Left ventricle myocardium inferior (tissue), 1 donor: ENCODE results near the gene SBF2. TPM values are rescaled to one million over a fixed set of nuclear protein-coding genes. Genes with fewer than 3 reads are reported as not detected.

Source experiments
- DNase-seq: peaks from one replicate; pipeline ENCODE4 v3.0.0-alpha.2; 2020
- H3K27ac ChIP-seq: fragments of 200-600 bp; replicated peaks from 2 replicates; pipeline ENCODE4 v1.8.0; 2021
- H3K27me3 ChIP-seq: fragments of 200-600 bp; 2 replicates; pipeline ENCODE4 v1.8.0; 2021; ENCODE audit warnings: low read depth
- H3K36me3 ChIP-seq: fragments of 200-600 bp; 2 replicates; pipeline ENCODE4 v1.8.0; 2021
- H3K4me1 ChIP-seq: fragments of 200-600 bp; 2 replicates; pipeline ENCODE4 v1.8.0; 2021
- H3K4me3 ChIP-seq: fragments of 200-600 bp; 2 replicates; pipeline ENCODE4 v1.8.0; 2021; ENCODE audit warnings: mild to moderate bottlenecking, moderate library complexity
- H3K9me3 ChIP-seq: fragments of 200-600 bp; replicated peaks from 2 replicates; pipeline ENCODE4 v1.8.0; 2021
- CTCF ChIP-seq: fragments of 200-600 bp; IDR thresholded peaks from 2 replicates; pipeline ENCODE4 v1.8.0; 2021; ENCODE audit warnings: antibody characterized with exemption, mild to moderate bottlenecking, borderline replicate concordance
- intact Hi-C: fragments of 100-400 bp; cut with micrococcal nuclease; formaldehyde crosslinking; loops from one replicate; pipeline ENCODE4 v1.11.0; 2022
- total RNA-seq: library from RNA; stranded (reverse); fragmentation: NEBNext Ultra II Directional; extraction: Animal tissue kit (Norgen Biotek cat#: 25700); gene quantifications from one replicate; pipeline ENCODE4 v1.2.1, GENCODE V29; 2021
- donor health status: DM: no; HTN: yes; CAD: no; lungs with severe emphysema.

Gene SBF2
- total RNA-seq, 1 donor from 2014 or later: 17.8 TPM

GRCh38 chr11:10080138-10080537 is 213.9 kb downstream of the SBF2 start:
- Histone ChIP-seq H3K4me3 (no peak overlapping the region), H3K27me3 (no peaks in the 10 kb centered on the region), H3K27ac (no peak overlapping the region), H3K9me3 (peaks cover 71% of the 10 kb centered on the region), H3K36me3 (peaks cover 15% of the 10 kb centered on the region), H3K4me1 (peaks cover 10% of the 10 kb centered on the region)
- no peak for TF ChIP-seq CTCF
- intact Hi-C loops: no loop called here
- DNase-seq: no peak

GRCh38 chr11:10076458-10077141 is 217.4 kb downstream of the SBF2 start:
- Histone ChIP-seq H3K9me3 (peaks cover 36% of the 10 kb centered on the region), H3K27ac (no peak overlapping the region), H3K36me3 (peaks cover 11% of the 10 kb centered on the region), H3K4me1 (peaks cover 10% of the 10 kb centered on the region), H3K27me3 (no peaks in the 10 kb centered on the region), H3K4me3 (no peak overlapping the region)
- intact Hi-C loops: no loop called here
- TF ChIP-seq CTCF: peak; percentile 59
- DNase-seq: peak; percentile 75

GRCh38 chr11:10075141-10075540 is 218.9 kb downstream of the SBF2 start:
- H3K27me3 ChIP-seq: no peaks in the 10 kb centered on the region
- TF ChIP-seq CTCF: no peak
- intact Hi-C loops: no loop called here

GRCh38 chr11:10072841-10073240 is 221.2 kb downstream of the SBF2 start:
- intact Hi-C loops: no loop called here
- TF ChIP-seq CTCF: no peak

More at GRCh38 chr11:10075141-10075540, 218.9 kb downstream of the SBF2 start:
- peaks cover 4% of the 10 kb centered on the region for H3K36me3 ChIP-seq
- no peak for DNase-seq
- peaks cover 28% of the 10 kb centered on the region for H3K9me3 ChIP-seq
- no peak overlapping the region for H3K27ac ChIP-seq
- H3K4me3 ChIP-seq: no peak overlapping the region
- H3K4me1 ChIP-seq: peaks cover 10% of the 10 kb centered on the region

GRCh38 chr11:10072142-10072541 is 221.9 kb downstream of the SBF2 start:
- peaks cover 10% of the 10 kb centered on the region for H3K4me1 ChIP-seq
- no peak for TF ChIP-seq CTCF
- no peaks in the 10 kb centered on the region for H3K36me3 ChIP-seq
- no peak overlapping the region for H3K4me3 ChIP-seq
- no peaks in the 10 kb centered on the region for H3K27me3 ChIP-seq
- intact Hi-C loops: no loop called here
- no peak overlapping the region for H3K27ac ChIP-seq
- H3K9me3 ChIP-seq: peaks cover 7% of the 10 kb centered on the region
- no peak for DNase-seq

More at GRCh38 chr11:10072841-10073240, 221.2 kb downstream of the SBF2 start:
- no peak overlapping the region for H3K27ac ChIP-seq
- no peaks in the 10 kb centered on the region for H3K27me3 ChIP-seq
- no peak for DNase-seq
- H3K9me3 ChIP-seq: peaks cover 7% of the 10 kb centered on the region
- peaks cover 10% of the 10 kb centered on the region for H3K4me1 ChIP-seq
- no peaks in the 10 kb centered on the region for H3K36me3 ChIP-seq
- no peak overlapping the region for H3K4me3 ChIP-seq
